ENCODE data around the gene PIK3AP1. TPM values are rescaled to one million over a fixed set of nuclear protein-coding genes. Genes with fewer than 3 reads are reported as not detected.

PIK3AP1 gene
- total and polyA plus RNA-seq, 2 of the 4 experiments (the other 2 are of a cell fraction): under 0.01 to 0.14 TPM

DNA sequence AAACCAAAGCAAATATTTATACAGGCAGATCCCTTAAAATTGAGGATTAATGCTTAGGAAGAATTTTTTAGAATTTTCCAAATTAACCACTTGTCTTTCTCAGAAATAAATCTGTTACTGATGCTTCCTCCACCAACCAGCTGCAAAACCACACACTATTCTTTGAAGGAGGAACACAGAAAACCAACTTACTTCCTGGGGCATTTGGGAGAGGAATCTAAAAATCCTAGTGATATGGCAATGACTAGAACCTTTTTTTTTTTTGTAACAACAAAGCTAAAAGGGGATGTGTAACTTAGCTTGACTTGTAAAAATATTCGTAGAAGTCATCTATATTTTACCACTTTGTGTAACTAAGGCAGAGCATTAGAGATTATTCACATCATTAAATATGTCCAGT lies 128.4 kb downstream of the PIK3AP1 start:
- no peak overlapping the region for H3K4ac ChIP-seq (ENCODE audit: low read depth, low read length)
- H3K27ac ChIP-seq (ENCODE audit: insufficient read depth, low read length): no peak overlapping the region
- H4K5ac ChIP-seq (ENCODE audit: low read depth, low read length): no peak overlapping the region
- TF ChIP-seq CHD1 (IDR thresholded peaks at IDR 0.05; ENCODE audit: low read depth, low read length): no peak
- TF ChIP-seq, protein P1, sequence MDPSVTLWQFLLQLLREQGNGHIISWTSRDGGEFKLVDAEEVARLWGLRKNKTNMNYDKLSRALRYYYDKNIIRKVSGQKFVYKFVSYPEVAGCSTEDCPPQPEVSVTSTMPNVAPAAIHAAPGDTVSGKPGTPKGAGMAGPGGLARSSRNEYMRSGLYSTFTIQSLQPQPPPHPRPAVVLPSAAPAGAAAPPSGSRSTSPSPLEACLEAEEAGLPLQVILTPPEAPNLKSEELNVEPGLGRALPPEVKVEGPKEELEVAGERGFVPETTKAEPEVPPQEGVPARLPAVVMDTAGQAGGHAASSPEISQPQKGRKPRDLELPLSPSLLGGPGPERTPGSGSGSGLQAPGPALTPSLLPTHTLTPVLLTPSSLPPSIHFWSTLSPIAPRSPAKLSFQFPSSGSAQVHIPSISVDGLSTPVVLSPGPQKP (IDR thresholded peaks at IDR 0.05; ENCODE audit: borderline replicate concordance, low read depth, low read length): no peak
- no peak for TF ChIP-seq RCOR1 (IDR thresholded peaks at IDR 0.05; ENCODE audit: insufficient replicate concordance, low read length)
- TF ChIP-seq NFE2L2 (IDR thresholded peaks at IDR 0.05; ENCODE audit: low read depth, low read length): no peak
- TF ChIP-seq POLR2A (IDR thresholded peaks at IDR 0.05; ENCODE audit: low read depth, low read length): no peak
- no peak for TF ChIP-seq RFX5 (IDR thresholded peaks at IDR 0.05; ENCODE audit: low read depth, low read length)
- no peak for TF ChIP-seq RAD21 (IDR thresholded peaks at IDR 0.05; ENCODE audit: low read length)
- no peak for TF ChIP-seq MXI1 (IDR thresholded peaks at IDR 0.05; ENCODE audit: borderline replicate concordance, low read depth, low read length)
- TF ChIP-seq, protein P2, sequence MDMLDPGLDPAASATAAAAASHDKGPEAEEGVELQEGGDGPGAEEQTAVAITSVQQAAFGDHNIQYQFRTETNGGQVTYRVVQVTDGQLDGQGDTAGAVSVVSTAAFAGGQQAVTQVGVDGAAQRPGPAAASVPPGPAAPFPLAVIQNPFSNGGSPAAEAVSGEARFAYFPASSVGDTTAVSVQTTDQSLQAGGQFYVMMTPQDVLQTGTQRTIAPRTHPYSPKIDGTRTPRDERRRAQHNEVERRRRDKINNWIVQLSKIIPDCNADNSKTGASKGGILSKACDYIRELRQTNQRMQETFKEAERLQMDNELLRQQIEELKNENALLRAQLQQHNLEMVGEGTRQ (IDR thresholded peaks at IDR 0.05; ENCODE audit: low read depth, low read length): no peak
- no peak for TF ChIP-seq MAFK (IDR thresholded peaks at IDR 0.05; ENCODE audit: low read depth, low read length)
- TF ChIP-seq MAZ (IDR thresholded peaks at IDR 0.05; ENCODE audit: borderline replicate concordance, low read depth, low read length): no peak
- TF ChIP-seq CTCF (conservative IDR thresholded peaks at IDR 0.05; ENCODE audit: low read depth, low read length): no peak
- no peak for TF ChIP-seq BHLHE40 (IDR thresholded peaks at IDR 0.05; ENCODE audit: low read depth, low read length)
- no peak for TF ChIP-seq CEBPB (IDR thresholded peaks at IDR 0.05; ENCODE audit: low read depth, low read length)
- TF ChIP-seq SMC3 (IDR thresholded peaks at IDR 0.05; ENCODE audit: low read depth, low read length): no peak
- TF ChIP-seq FOS (IDR thresholded peaks at IDR 0.05; ENCODE audit: low read depth, low read length): no peak
- H2BK5ac ChIP-seq (ENCODE audit: low read depth, low read length, poor library complexity, severe bottlenecking): no peak overlapping the region
- H3K9me3 ChIP-seq (ENCODE audit: control insufficient read depth, insufficient read depth, low read length): peaks cover 3% of the 10 kb centered on the region; the same call in 1 of the 2 replicates
- H3K23ac ChIP-seq (ENCODE audit: low read depth, low read length): no peak overlapping the region
- H3K56ac ChIP-seq (ENCODE audit: extremely low read depth, insufficient read depth, low read length): no peak overlapping the region
- WGBS, 2 experiments (ENCODE audit: extremely low coverage in 2 of 2, insufficient read length in 1 of 2): no CpG with 5 or more reads among the region's 1 CpG
- H3K14ac ChIP-seq (replicated peaks; ENCODE audit: low read depth, low read length): no peak overlapping the region
- H3K9ac ChIP-seq (ENCODE audit: low read depth, low read length): no peak overlapping the region
- intact Hi-C loops (cut with micrococcal nuclease) (no loop called here), dilution Hi-C loops (cut with HindIII; ENCODE audit: low sequenced_read_pairs, unreplicated experiment) (no loop called here), in situ Hi-C loops (cut with MboI; ENCODE audit: low sequenced_read_pairs) (no loop called here)
- no peak overlapping the region for H2AK5ac ChIP-seq (ENCODE audit: low read depth, low read length)
- BruUV-seq (replicated peaks): no TSS peak
- no peaks in the 10 kb centered on the region for H4K20me1 ChIP-seq (ENCODE audit: insufficient read depth, low read length)
- POLR2A ChIA-PET (ENCODE audit: unreplicated experiment): no interaction called here
- H3K4me3 ChIP-seq (ENCODE audit: insufficient read depth, low read depth, low read length): no peak overlapping the region
- no peak for DNase-seq
- no peak overlapping the region for H2AFZ ChIP-seq (replicated peaks; ENCODE audit: low read length, poor library complexity)
- H3K18ac ChIP-seq (ENCODE audit: low read depth, low read length): no peak overlapping the region
- H3K4me2 ChIP-seq (ENCODE audit: low read depth, low read length): no peak overlapping the region
- H3K9me1 ChIP-seq (ENCODE audit: insufficient read depth, low read length): no peaks in the 10 kb centered on the region
- no peak overlapping the region for H2BK120ac ChIP-seq (ENCODE audit: low read depth, low read length)
- ATAC-seq (ENCODE audit: low read depth): no peak
- peaks cover 0 to 8% of the 10 kb centered on the region in 2 experiments; a peak in 2 of 4 replicates for H3K79me1 ChIP-seq (ENCODE audit: low read depth in 1 of 2, low read length in 2 of 2)
- no peak overlapping the region for H2BK15ac ChIP-seq (ENCODE audit: low read depth, low read length)
- no peaks in the 10 kb centered on the region for H3K36me3 ChIP-seq (ENCODE audit: control insufficient read depth, insufficient read depth, low read length)
- no peak overlapping the region for H2BK20ac ChIP-seq (ENCODE audit: low read depth, low read length)
- H3K4me1 ChIP-seq (ENCODE audit: control insufficient read depth, insufficient read depth, low read length): peaks cover 8% of the 10 kb centered on the region
- peaks cover 7% of the 10 kb centered on the region for H3K27me3 ChIP-seq (ENCODE audit: control insufficient read depth, insufficient read depth, low read length)
- no peak overlapping the region for H4K91ac ChIP-seq (ENCODE audit: insufficient read depth, low read depth, low read length)
- H4K8ac ChIP-seq (ENCODE audit: low read depth in 2 of 2, low read length in 2 of 2): no peak overlapping the region
- CTCF ChIA-PET: no interaction called here
- no peak overlapping the region for H2AK9ac ChIP-seq (replicated peaks; ENCODE audit: low read depth, low read length, poor library complexity)
